Kidney (tissue), 14 donors: Measurements from ENCODE around the gene RAP1GDS1. TPM values are rescaled to one million over a fixed set of nuclear protein-coding genes. Genes with fewer than 3 reads are reported as not detected.

ENCODE experiments used
- DNase-seq, 5 donors: peaks; one replicate each; pipeline ENCODE4 v3.0.0-alpha.2; 2013 to 2020
- FAIRE-seq: peaks from 2 replicates; lab custom pipeline; 2012; peaks lifted over from hg19 to GRCh38; lab: Jason Lieb, UNC
- H3K27ac ChIP-seq, 2 donors: one replicate each; pipeline ENCODE4 v1.7.0; 2013; ENCODE audit warnings: low read depth in 2 of 2, low read length in 2 of 2, inconsistent platforms in 1 of 2
- H3K27me3 ChIP-seq: one replicate; pipeline ENCODE4 v1.7.1; 2013; ENCODE audit warnings: low read length, inconsistent platforms; ENCODE audit not compliant: control insufficient read depth, insufficient read depth
- H3K36me3 ChIP-seq, 3 donors: one replicate each; pipeline versions ENCODE4 v1.7.0 to v1.7.1; 2013; ENCODE audit warnings: low read length in 3 of 3, control low read depth in 1 of 3, inconsistent platforms in 1 of 3; ENCODE audit not compliant: insufficient read depth in 3 of 3, control insufficient read depth in 2 of 3
- H3K4me1 ChIP-seq, 3 donors: one replicate each; pipeline versions ENCODE4 v1.7.0 to v1.7.1; 2013; ENCODE audit warnings: low read length in 3 of 3, inconsistent platforms in 1 of 3, low read depth in 1 of 3; ENCODE audit not compliant: control insufficient read depth in 2 of 3, insufficient read depth in 2 of 3
- H3K4me3 ChIP-seq, 3 donors: one replicate each; pipeline versions ENCODE4 v1.7.0 to v1.8.1; 2013; ENCODE audit warnings: low read length in 3 of 3, control low read depth in 1 of 3, inconsistent platforms in 1 of 3
- H3K9ac ChIP-seq, 3 donors: one replicate each; pipeline versions ENCODE4 v1.7.0 to v1.7.1; 2013; ENCODE audit warnings: low read length in 3 of 3, control low read depth in 1 of 3, inconsistent platforms in 1 of 3
- H3K9me3 ChIP-seq, 3 donors: one replicate each; pipeline versions ENCODE4 v1.7.0 to v1.7.1; 2013; ENCODE audit warnings: low read length in 3 of 3, control low read depth in 1 of 3, inconsistent platforms in 1 of 3; ENCODE audit not compliant: control insufficient read depth in 2 of 3, insufficient read depth in 1 of 3
- intact Hi-C: fragments of 100-400 bp; cut with DNase I; formaldehyde crosslinking; loops from one replicate; pipeline ENCODE4 v1.11.1; 2022
- polyA plus RNA-seq: library from polyadenylated mRNA; stranded (reverse); fragments of 350-450 nt; fragmentation: Illumina TruSeq; extraction: RNeasy Lipid Tissue Mini Kit (QIAGEN cat#74804); gene quantifications from one replicate; pipeline ENCODE4 v1.2.3, GENCODE V29; 2014; ENCODE audit warnings: low read depth, low replicate concordance; ENCODE audit not compliant: insufficient read depth
- total RNA-seq: library from RNA; stranded (reverse); fragmentation: NEBNext Ultra II Directional; extraction: Animal tissue kit (Norgen Biotek cat#: 25700); gene quantifications from one replicate; pipeline ENCODE4 v1.2.1, GENCODE V29; 2021
- TF ChIP-seq, protein P1 (sequence below): IDR thresholded peaks from 3 replicates; pipeline ENCODE4 v1.5.1; 2012; ENCODE audit warnings: mild to moderate bottlenecking, moderate library complexity, borderline replicate concordance; ENCODE audit not compliant: insufficient read depth; ENCODE audit errors: extremely low read depth
- donor health status: control.
- donor health status: control.
- donor health status: control.
- donor health status: control.
- donor health status: control.
- donor health status: DM: yes; HTN: yes; CAD: no.
- donor health status: Normal renal cell carcinoma (clear cell type).

RAP1GDS1 gene
- total and polyA plus RNA-seq, 2 donors from 2014 or later = 23.0 to 42.2 TPM

DNA sequence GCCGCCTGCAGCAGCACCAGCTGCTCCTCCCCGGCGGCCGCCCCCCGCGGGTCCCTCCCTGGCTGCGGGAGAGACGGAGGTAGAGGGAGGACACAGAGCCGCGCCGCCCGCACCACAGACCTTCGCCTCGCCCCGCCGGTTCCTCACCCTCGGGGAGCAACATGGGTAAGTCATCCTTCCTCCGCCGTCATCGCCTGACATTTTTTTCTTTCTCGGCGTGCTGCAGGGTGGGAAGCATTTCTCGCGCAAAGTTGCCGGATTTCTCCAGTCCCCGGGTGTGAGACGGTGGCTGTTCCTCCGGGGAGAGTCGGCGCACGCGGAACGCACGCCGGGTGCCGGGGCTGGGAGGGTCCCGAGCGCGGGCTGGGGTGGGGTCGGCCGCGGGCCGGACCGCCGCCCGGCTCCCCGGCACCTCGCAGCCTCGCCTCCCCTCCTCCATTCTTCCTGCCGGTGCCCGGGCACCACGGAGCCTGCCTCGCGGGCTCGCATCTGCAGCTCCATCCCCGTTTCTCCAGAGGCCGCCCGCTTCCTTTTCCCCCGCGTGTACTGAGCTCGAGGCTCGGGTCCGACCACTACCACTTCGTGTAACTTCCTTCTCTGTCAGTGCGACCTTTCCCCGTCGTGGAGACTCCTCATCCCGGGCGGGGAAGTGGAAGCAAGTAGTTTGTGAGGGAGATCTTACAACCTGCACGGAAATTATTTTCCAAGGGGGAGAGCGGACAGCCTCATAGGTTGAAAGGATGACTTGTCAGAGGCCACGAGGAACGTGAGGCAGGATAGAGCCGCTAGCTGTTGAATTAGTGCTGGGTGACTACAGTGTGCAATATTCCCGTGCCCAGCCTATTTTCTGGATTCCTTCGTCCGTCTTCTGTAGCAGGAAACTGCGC lies 464 bp downstream of the RAP1GDS1 start:
- Histone ChIP-seq H3K9me3 (no peaks in the 10 kb centered on the region), H3K27me3 (no peaks in the 10 kb centered on the region), H3K4me1 (peaks cover 8 to 9% (median 8%) of the 10 kb centered on the region in 3 donors), H3K27ac (peak overlapping the region; percentile 68 to 80), H3K9ac (peak overlapping the region; percentile 44 to 76 (median 49)), H3K36me3 (no peaks in the 10 kb centered on the region), H3K4me3 (peak overlapping the region; percentile 81 to 95 (median 89))
- DNase-seq (peak; percentile 58 to 82 (median 76)), FAIRE-seq (no peak)
- intact Hi-C loops = no loop called here
- TF ChIP-seq, protein P1, sequence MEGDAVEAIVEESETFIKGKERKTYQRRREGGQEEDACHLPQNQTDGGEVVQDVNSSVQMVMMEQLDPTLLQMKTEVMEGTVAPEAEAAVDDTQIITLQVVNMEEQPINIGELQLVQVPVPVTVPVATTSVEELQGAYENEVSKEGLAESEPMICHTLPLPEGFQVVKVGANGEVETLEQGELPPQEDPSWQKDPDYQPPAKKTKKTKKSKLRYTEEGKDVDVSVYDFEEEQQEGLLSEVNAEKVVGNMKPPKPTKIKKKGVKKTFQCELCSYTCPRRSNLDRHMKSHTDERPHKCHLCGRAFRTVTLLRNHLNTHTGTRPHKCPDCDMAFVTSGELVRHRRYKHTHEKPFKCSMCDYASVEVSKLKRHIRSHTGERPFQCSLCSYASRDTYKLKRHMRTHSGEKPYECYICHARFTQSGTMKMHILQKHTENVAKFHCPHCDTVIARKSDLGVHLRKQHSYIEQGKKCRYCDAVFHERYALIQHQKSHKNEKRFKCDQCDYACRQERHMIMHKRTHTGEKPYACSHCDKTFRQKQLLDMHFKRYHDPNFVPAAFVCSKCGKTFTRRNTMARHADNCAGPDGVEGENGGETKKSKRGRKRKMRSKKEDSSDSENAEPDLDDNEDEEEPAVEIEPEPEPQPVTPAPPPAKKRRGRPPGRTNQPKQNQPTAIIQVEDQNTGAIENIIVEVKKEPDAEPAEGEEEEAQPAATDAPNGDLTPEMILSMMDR = no peak

DNA sequence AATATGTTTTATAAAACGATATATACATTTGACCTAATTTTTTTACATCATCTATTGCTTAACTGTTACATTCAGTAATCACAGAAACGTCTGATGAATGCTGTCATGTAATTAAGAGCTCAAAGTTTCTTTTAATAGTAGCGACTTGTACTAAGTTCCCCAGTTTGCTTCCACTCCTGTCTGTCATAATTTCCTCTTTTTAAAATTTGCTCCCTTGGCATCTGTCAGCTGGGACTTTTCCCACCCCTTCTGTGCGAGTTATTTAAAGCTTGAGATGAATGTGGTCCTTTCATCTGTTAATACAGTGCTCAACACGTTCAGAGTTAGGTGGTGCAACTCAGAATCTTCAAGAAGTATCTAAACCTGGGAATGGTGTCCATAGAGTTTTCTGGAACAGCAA lies 1.2 kb downstream of the RAP1GDS1 start:
- TF ChIP-seq, protein P1 = no peak
- Histone ChIP-seq H3K9me3 (no peaks in the 10 kb centered on the region), H3K9ac (peak overlapping the region in 2 of 3 donors; percentile 49 to 76), H3K27me3 (no peaks in the 10 kb centered on the region), H3K4me1 (peaks cover 8 to 9% (median 8%) of the 10 kb centered on the region in 3 donors), H3K36me3 (no peaks in the 10 kb centered on the region), H3K4me3 (peak overlapping the region; percentile 66 to 95 (median 89)), H3K27ac (no peak overlapping the region)
- DNase-seq = peak in 2 of 5 donors; percentile 7 to 14
- no peak for FAIRE-seq
- intact Hi-C loops = no loop called here

DNA sequence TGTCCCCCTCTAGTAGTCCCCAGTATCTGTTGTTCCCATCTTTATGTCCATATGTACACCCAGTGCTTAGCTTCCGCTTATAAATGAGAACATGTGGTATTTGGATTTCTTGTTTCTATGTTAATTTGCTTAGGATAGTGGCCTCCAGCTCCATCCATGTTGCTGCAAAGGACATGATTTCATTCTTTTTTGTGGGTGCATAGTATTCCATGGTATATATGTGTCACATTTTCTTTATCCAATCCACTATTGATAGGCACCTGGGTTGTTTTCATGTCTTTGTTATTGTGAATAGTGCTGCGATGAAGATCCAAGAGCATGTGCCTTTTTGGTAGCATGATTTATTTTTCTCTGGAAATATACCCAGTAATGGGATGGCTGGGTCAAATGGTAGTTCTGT lies 6.3 kb downstream of the RAP1GDS1 start:
- Histone ChIP-seq H3K36me3 (no peaks in the 10 kb centered on the region), H3K27me3 (no peaks in the 10 kb centered on the region), H3K27ac (no peak overlapping the region), H3K4me3 (no peak overlapping the region), H3K4me1 (peaks cover 0 to 2% (median 0%) of the 10 kb centered on the region in 3 donors), H3K9me3 (no peaks in the 10 kb centered on the region), H3K9ac (no peak overlapping the region)
- intact Hi-C loops = no loop called here
- FAIRE-seq (no peak), DNase-seq (no peak)
- TF ChIP-seq, protein P1 = no peak
